CD8-positive, alpha-beta memory T cell (primary cell): ENCODE results near the gene MCF2L. TPM values are rescaled to one million over a fixed set of nuclear protein-coding genes. Genes with fewer than 3 reads are reported as not detected.
"Not testable (repeated sequence)": the region's sequence is repeated elsewhere in the genome, so short reads cannot be mapped to it uniquely, and the experiment has no call there.

ENCODE experiments used
- CTCF ChIA-PET: fragments of 350-600 bp; sonication (Branson Sonifier 250); formaldehyde crosslinking; loops from one replicate; lab custom pipeline; 2021; ENCODE audit warnings: antibody characterized with exemption; lab: Charles Lee
- POLR2A ChIA-PET: fragments of 350-600 bp; sonication (Branson Sonifier 250); formaldehyde crosslinking; loops from one replicate; lab custom pipeline; 2021; ENCODE audit warnings: antibody characterized with exemption; lab: Charles Lee
- DNase-seq, 5 donors: peaks; one replicate each; pipeline versions ENCODE4 v3.0.0 to v3.0.0-alpha.2; 2020 to 2022; ENCODE audit warnings: mixed read lengths in 1 of 5
- H3K27ac ChIP-seq: one replicate; pipeline ENCODE4 v1.7.0; 2013; ENCODE audit warnings: low read depth, mild to moderate bottlenecking, low read length, moderate library complexity
- H3K27me3 ChIP-seq: 2 replicates; pipeline ENCODE4 v1.7.0; 2013; ENCODE audit warnings: low read length, mild to moderate bottlenecking; ENCODE audit not compliant: insufficient read depth, poor library complexity, severe bottlenecking
- H3K36me3 ChIP-seq: 2 replicates; pipeline ENCODE4 v1.7.0; 2013; ENCODE audit warnings: mild to moderate bottlenecking, low read length, moderate library complexity; ENCODE audit not compliant: insufficient read depth
- H3K4me1 ChIP-seq: 2 replicates; pipeline ENCODE4 v1.7.0; 2013; ENCODE audit warnings: mild to moderate bottlenecking, low read length, moderate library complexity; ENCODE audit not compliant: insufficient read depth
- H3K4me3 ChIP-seq: 2 replicates; pipeline ENCODE4 v1.7.0; 2013; ENCODE audit warnings: mild to moderate bottlenecking, low read length
- H3K9me3 ChIP-seq: 2 replicates; pipeline ENCODE4 v1.7.0; 2013; ENCODE audit warnings: mild to moderate bottlenecking, low read length
- H3K27ac Mint-ChIP-seq, 8 donors: one replicate each; pipeline ENCODE4 v1.8.0; 2020 to 2021; ENCODE audit warnings: mixed read lengths in 8 of 8, mild to moderate bottlenecking in 6 of 8, inconsistent platforms in 3 of 8, moderate library complexity in 3 of 8
- H3K27me3 Mint-ChIP-seq, 2 donors: one replicate each; pipeline ENCODE4 v1.8.0; 2020 to 2021; ENCODE audit warnings: mixed read lengths in 2 of 2, mild to moderate bottlenecking in 1 of 2, moderate library complexity in 1 of 2
- H3K36me3 Mint-ChIP-seq, 3 donors: one replicate each; pipeline ENCODE4 v1.8.0; 2020 to 2021; ENCODE audit warnings: mixed read lengths in 3 of 3, inconsistent platforms in 1 of 3, mild to moderate bottlenecking in 1 of 3
- H3K4me1 Mint-ChIP-seq, 3 donors: one replicate each; pipeline ENCODE4 v1.8.0; 2020 to 2021; ENCODE audit warnings: mixed read lengths in 3 of 3, inconsistent platforms in 1 of 3, mild to moderate bottlenecking in 1 of 3
- H3K4me3 Mint-ChIP-seq, 7 donors: one replicate each; pipeline ENCODE4 v1.8.0; 2020 to 2021; ENCODE audit warnings: mixed read lengths in 7 of 7, mild to moderate bottlenecking in 6 of 7, moderate library complexity in 4 of 7, inconsistent platforms in 2 of 7
- H3K9me3 Mint-ChIP-seq, 5 donors: one replicate each; pipeline ENCODE4 v1.8.0; 2020 to 2022; ENCODE audit warnings: mixed read lengths in 5 of 5, mild to moderate bottlenecking in 3 of 5, moderate library complexity in 2 of 5, inconsistent platforms in 1 of 5
- polyA plus RNA-seq: library from polyadenylated mRNA; unstranded; fragments of 300-500 nt; fragmentation: Illumina TruSeq; gene quantifications from one replicate; pipeline ENCODE4 v1.2.3, GENCODE V29; 2021
- total RNA-seq, 2 experiments: library from RNA; stranded (reverse); gene quantifications; one replicate each; pipeline ENCODE4 v1.2.3, GENCODE V29; 2021

The MCF2L gene
- total and polyA plus RNA-seq, 3 experiments from 2014 or later = 2.5 to 9.6 (median 9.1) TPM

DNA sequence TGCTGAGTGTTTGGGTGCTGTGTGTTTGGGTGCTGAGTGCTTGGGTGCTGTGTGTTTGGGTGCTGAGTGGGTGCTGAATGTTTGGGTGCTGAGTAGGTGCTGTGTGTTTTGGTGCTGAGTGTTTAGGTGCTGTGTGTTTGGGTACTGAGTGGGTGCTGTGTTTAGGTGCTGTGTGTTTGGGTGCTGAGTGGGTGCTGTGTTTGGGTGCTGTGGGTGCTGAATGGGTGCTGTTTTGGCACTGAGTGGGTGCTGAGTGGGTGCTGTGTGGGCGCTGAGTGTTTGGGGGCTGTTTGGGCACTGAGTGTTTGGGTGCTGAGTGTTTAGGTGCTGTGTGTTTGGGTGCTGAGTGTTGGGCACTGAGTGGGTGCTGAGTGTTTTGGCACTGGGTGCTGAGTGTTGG is 88.1 kb downstream of the MCF2L start:
- H3K27me3 Mint-ChIP-seq = no peaks in the 10 kb centered on the region
- no peak overlapping the region for H3K27ac Mint-ChIP-seq
- Histone ChIP-seq H3K4me3 (no peak overlapping the region), H3K4me1 (no peaks in the 10 kb centered on the region), H3K36me3 (no peaks in the 10 kb centered on the region), H3K27ac (no peak overlapping the region), H3K27me3 (no peaks in the 10 kb centered on the region), H3K9me3 (no peaks in the 10 kb centered on the region)
- H3K36me3 Mint-ChIP-seq = peaks cover 4 to 15% (median 5%) of the 10 kb centered on the region in 3 donors
- no peaks in the 10 kb centered on the region for H3K9me3 Mint-ChIP-seq
- ChIA-PET POLR2A (no interaction called here), CTCF (no interaction called here)
- DNase-seq = peak in 1 of 5 donors; percentile 16
- no peaks in the 10 kb centered on the region for H3K4me1 Mint-ChIP-seq
- no peak overlapping the region for H3K4me3 Mint-ChIP-seq

DNA sequence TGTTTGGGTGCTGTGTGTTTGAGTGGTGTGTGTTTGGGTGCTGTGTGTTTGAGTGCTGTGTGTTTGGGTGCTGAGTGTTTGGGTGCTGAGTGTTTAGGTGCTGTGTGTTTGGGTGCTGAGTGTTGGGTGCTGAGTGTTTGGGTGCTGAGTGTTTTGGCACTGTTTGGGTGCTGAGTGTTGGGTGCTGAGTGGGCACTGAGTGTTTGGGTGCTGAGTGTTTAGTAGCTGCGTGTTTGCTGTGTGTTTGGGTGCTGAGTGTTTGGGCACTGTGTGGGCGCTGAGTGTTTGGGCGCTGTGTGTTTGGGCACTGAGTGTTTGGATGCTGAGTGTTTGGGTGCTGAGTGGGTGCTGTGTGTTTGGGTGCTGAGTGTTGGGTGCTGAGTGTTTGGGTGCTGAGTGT is 88.5 kb downstream of the MCF2L start:
- POLR2A ChIA-PET, H3K4me3 Mint-ChIP-seq, H3K27ac ChIP-seq, H3K27me3 Mint-ChIP-seq, H3K27ac Mint-ChIP-seq, H3K4me1 Mint-ChIP-seq, H3K36me3 ChIP-seq, CTCF ChIA-PET, H3K27me3 ChIP-seq, H3K9me3 Mint-ChIP-seq, H3K4me3 ChIP-seq, H3K4me1 ChIP-seq, H3K9me3 ChIP-seq: not testable (repeated sequence)
- peak in 1 of 5 donors; percentile 17 for DNase-seq
- H3K36me3 Mint-ChIP-seq = peaks cover 2 to 16% (median 4%) of the 10 kb centered on the region in 3 donors

DNA sequence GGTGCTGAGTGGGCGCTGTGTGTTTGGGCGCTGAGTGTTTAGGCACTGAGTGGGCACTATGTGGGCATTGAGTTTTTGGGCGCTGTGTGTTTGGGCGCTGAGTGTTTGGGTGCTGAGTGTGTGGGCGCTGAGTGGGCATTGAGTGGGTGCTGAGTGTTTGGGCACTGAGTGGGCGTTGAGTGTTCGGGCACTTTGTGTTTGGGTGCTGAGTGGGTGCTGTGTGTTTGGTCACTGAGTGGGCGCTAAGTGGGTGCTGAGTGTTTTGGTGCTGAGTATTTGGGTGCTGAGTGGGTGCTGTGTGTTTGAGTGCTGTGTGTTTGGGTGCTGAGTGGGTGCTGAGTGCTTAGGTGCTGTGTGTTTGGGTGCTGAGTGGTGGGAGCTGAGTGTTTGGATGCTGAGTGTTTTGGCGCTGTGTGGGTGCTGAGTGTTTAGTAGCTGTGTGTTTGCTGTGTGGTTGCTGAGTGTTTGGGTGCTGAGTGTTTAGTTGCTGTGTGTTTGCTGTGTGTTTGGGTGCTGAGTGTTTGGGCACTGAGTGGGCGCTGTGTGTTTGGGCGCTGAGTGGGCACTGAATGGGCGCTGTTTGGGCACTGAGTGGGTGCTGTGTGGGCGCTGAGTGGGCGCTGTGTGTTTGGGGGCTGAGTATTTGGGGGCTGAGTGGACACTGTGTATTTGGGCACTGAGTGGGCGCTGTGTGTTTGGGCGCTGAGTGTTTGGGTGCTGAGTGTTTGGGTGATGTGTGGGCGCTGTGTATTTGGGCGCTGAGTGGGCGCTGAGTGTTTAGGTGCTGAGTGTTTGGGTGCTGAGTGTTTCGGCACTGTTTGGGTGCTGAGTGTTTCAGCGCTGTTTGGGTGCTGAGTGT is 89.3 kb downstream of the MCF2L start:
- H3K36me3 Mint-ChIP-seq = peaks cover 0 to 12% (median 1%) of the 10 kb centered on the region in 3 donors
- ChIA-PET POLR2A (no interaction called here), CTCF (no interaction called here)
- no peak overlapping the region for H3K27ac ChIP-seq
- H3K36me3 ChIP-seq = no peaks in the 10 kb centered on the region
- DNase-seq = peak in 1 of 5 donors; percentile 24
- no peak overlapping the region for H3K4me3 Mint-ChIP-seq
- no peaks in the 10 kb centered on the region for H3K9me3 Mint-ChIP-seq
- H3K4me3 ChIP-seq = no peak overlapping the region
- no peaks in the 10 kb centered on the region for H3K4me1 Mint-ChIP-seq
- H3K9me3 ChIP-seq = no peaks in the 10 kb centered on the region
- no peaks in the 10 kb centered on the region for H3K27me3 ChIP-seq
- no peaks in the 10 kb centered on the region for H3K27me3 Mint-ChIP-seq
- no peak overlapping the region for H3K27ac Mint-ChIP-seq
- H3K4me1 ChIP-seq = no peaks in the 10 kb centered on the region

DNA sequence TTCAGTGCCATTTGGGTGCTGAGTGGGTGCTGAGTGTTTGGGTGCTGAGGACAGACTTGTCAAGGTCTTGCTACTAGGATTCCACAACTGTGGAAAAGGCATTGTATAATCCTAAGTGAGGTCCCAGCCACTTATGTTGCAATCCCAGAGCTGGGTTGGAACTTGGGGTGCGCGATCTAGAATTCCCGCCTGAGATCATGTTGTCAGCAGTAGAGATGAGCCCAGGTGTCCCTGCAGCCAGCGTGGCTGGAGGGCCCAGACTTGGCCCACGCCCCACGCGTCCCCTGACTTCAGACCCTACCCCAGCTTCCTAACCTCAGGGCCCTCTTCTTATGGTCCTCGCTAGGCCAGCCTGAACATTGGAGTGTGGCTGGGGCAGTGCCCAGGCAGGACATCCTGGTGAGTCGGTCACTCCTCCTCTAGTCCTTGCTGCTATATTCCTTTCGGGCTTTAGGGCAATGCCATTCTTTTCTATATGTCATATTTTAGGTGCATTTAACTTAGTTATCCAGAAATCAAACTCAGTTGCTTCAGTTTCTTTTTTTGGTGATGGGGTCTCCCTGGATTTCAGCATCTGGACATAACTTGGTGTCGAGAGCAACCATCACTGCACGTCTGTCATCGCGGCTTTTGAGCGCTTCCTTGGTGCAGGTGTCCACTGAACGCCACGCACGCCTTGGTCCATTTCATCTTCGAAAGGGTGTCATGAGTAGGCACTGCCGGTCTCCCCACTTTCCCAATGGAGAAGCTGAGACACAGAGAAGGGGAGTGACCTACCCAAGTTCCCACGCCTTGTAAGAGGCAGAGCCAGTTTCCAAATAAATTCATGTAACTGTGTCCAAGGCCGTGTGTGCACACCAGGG is 90.2 kb downstream of the MCF2L start:
- Histone ChIP-seq H3K27ac (no peak overlapping the region), H3K9me3 (no peaks in the 10 kb centered on the region), H3K4me3 (no peak overlapping the region), H3K4me1 (no peaks in the 10 kb centered on the region), H3K27me3 (no peaks in the 10 kb centered on the region), H3K36me3 (no peaks in the 10 kb centered on the region)
- H3K4me3 Mint-ChIP-seq = no peak overlapping the region
- H3K9me3 Mint-ChIP-seq = no peaks in the 10 kb centered on the region
- peaks cover 0 to 13% (median 1%) of the 10 kb centered on the region in 3 donors for H3K36me3 Mint-ChIP-seq
- no peak overlapping the region for H3K27ac Mint-ChIP-seq
- ChIA-PET CTCF (no interaction called here), POLR2A (no interaction called here)
- DNase-seq = peak in 1 of 5 donors; percentile 37
- no peaks in the 10 kb centered on the region for H3K27me3 Mint-ChIP-seq
- no peaks in the 10 kb centered on the region for H3K4me1 Mint-ChIP-seq

DNA sequence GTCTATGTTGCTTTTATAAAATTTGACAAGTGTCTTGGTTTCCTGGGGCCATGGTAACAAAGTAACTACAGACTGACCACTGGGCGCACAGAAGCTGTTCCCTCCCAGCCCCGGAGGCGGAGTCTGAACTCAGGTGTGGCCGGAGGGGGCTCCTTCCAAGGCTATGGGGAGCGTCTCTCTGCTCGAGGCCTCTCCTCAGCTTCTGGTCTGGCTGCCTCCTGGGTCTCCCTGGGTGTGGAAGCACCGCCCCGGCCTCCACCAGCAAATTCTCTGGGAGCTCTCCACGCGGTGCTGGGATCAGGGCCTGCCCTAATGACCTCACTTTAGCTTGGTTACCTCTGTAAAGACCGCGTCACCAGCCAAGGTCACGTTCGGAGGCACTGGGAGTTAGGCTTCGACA is 90.9 kb downstream of the MCF2L start:
- Histone ChIP-seq H3K4me1 (no peaks in the 10 kb centered on the region), H3K9me3 (no peaks in the 10 kb centered on the region), H3K4me3 (no peak overlapping the region), H3K27me3 (no peaks in the 10 kb centered on the region), H3K36me3 (no peaks in the 10 kb centered on the region), H3K27ac (no peak overlapping the region)
- Mint-ChIP-seq H3K27me3 (no peaks in the 10 kb centered on the region), H3K4me1 (no peaks in the 10 kb centered on the region), H3K27ac (no peak overlapping the region), H3K36me3 (peaks cover 0 to 20% (median 1%) of the 10 kb centered on the region in 3 donors), H3K4me3 (no peak overlapping the region), H3K9me3 (no peaks in the 10 kb centered on the region)
- ChIA-PET CTCF (no interaction called here), POLR2A (no interaction called here)
- peak in 1 of 5 donors; percentile 21 for DNase-seq

- Histone ChIP-seq H3K9me3 (no peaks in the 10 kb centered on the region), H3K27ac (no peak overlapping the region), H3K36me3 (no peaks in the 10 kb centered on the region), H3K4me3 (no peak overlapping the region), H3K27me3 (no peaks in the 10 kb centered on the region), H3K4me1 (no peaks in the 10 kb centered on the region)
- ChIA-PET CTCF (no interaction called here), POLR2A (no interaction called here)
- peak in 1 of 5 donors; percentile 35 for DNase-seq
- Mint-ChIP-seq H3K27ac (no peak overlapping the region), H3K27me3 (no peaks in the 10 kb centered on the region), H3K36me3 (peaks cover 0 to 24% (median 1%) of the 10 kb centered on the region in 3 donors), H3K9me3 (no peaks in the 10 kb centered on the region), H3K4me3 (no peak overlapping the region), H3K4me1 (no peaks in the 10 kb centered on the region)
Measured at GRCh38 chr13:113060557-113061270, 91.7 kb downstream of the MCF2L start.

GRCh38 chr13:113061271-113061625 is 92.2 kb downstream of the MCF2L start:
- H3K9me3 Mint-ChIP-seq = no peaks in the 10 kb centered on the region
- no peaks in the 10 kb centered on the region for H3K36me3 ChIP-seq
- H3K27me3 Mint-ChIP-seq = no peaks in the 10 kb centered on the region
- POLR2A ChIA-PET = no interaction called here
- H3K4me3 Mint-ChIP-seq = no peak overlapping the region
- H3K4me1 ChIP-seq = no peaks in the 10 kb centered on the region
- H3K9me3 ChIP-seq = no peaks in the 10 kb centered on the region
- CTCF ChIA-PET = no interaction called here
- H3K36me3 Mint-ChIP-seq = peaks cover 0 to 24% (median 1%) of the 10 kb centered on the region in 3 donors
- no peak overlapping the region for H3K4me3 ChIP-seq
- peak in 1 of 5 donors; percentile 21 for DNase-seq
- H3K4me1 Mint-ChIP-seq = no peaks in the 10 kb centered on the region
- H3K27ac ChIP-seq = no peak overlapping the region
- H3K27ac Mint-ChIP-seq = no peak overlapping the region
- H3K27me3 ChIP-seq = no peaks in the 10 kb centered on the region
